Activated naive CD4-positive, alpha-beta T cell treated with anti-CD3 and anti-CD28 coated beads for 36 hours (primary cell): Measurements from ENCODE around the gene SPRN. TPM values are rescaled to one million over a fixed set of nuclear protein-coding genes. Genes with fewer than 3 reads are reported as not detected.
"Not testable (repeated sequence)": the region's sequence is repeated elsewhere in the genome, so short reads cannot be mapped to it uniquely, and the experiment has no call there.

ENCODE experiments used
- CTCF ChIA-PET: fragments of 350-600 bp; sonication (Branson Sonifier 250); formaldehyde crosslinking; loops from one replicate; lab custom pipeline; 2021; ENCODE audit warnings: antibody characterized with exemption; lab: Charles Lee
- DNase-seq: peaks from one replicate; pipeline ENCODE4 v3.0.0-alpha.2; 2020
- H3K27ac Mint-ChIP-seq: one replicate; pipeline ENCODE4 v1.8.0; 2021; ENCODE audit warnings: mild to moderate bottlenecking, mixed read lengths
- H3K27me3 Mint-ChIP-seq: one replicate; pipeline ENCODE4 v1.8.0; 2021; ENCODE audit warnings: low read depth, mixed read lengths
- H3K36me3 Mint-ChIP-seq: one replicate; pipeline ENCODE4 v1.8.0; 2021; ENCODE audit warnings: low read depth, mixed read lengths
- H3K4me1 Mint-ChIP-seq: one replicate; pipeline ENCODE4 v1.8.0; 2021; ENCODE audit warnings: low read depth, mixed read lengths
- H3K4me3 Mint-ChIP-seq: one replicate; pipeline ENCODE4 v1.8.0; 2021; ENCODE audit warnings: mild to moderate bottlenecking, moderate library complexity, mixed read lengths
- H3K9me3 Mint-ChIP-seq: one replicate; pipeline ENCODE4 v1.8.0; 2021; ENCODE audit warnings: mixed read lengths
- intact Hi-C: fragments of 100-400 bp; cut with micrococcal nuclease; formaldehyde crosslinking; loops from one replicate; pipeline ENCODE4 v1.15.1; 2023
- total RNA-seq, 2 experiments: library from RNA; stranded (reverse); gene quantifications; one replicate each; pipeline ENCODE4 v1.2.3, GENCODE V29; 2021

SPRN gene, protein sequence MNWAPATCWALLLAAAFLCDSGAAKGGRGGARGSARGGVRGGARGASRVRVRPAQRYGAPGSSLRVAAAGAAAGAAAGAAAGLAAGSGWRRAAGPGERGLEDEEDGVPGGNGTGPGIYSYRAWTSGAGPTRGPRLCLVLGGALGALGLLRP
- total RNA-seq, result not detected

GRCh38 chr10:133424601-133425000 lies at the start of gene SPRN:
TSS of gene SPRN (minus strand) at chr10:133424625. CDS start at chr10:133423681, 944 bp downstream.
- H3K9me3 Mint-ChIP-seq, H3K27ac Mint-ChIP-seq, H3K4me1 Mint-ChIP-seq, CTCF ChIA-PET, H3K36me3 Mint-ChIP-seq, DNase-seq, H3K27me3 Mint-ChIP-seq, intact Hi-C loops: not testable (repeated sequence)
- H3K4me3 Mint-ChIP-seq, result peak within 1 kb of the TSS; percentile 41

GRCh38 chr10:133474027-133474426 lies 49.6 kb upstream of the SPRN start:
- intact Hi-C loops, result no loop called here
- Mint-ChIP-seq H3K36me3 (peaks cover 7% of the 10 kb centered on the region), H3K4me3 (no peak overlapping the region), H3K27me3 (no peaks in the 10 kb centered on the region), H3K9me3 (peaks cover 5% of the 10 kb centered on the region), H3K4me1 (peaks cover 13% of the 10 kb centered on the region), H3K27ac (no peak overlapping the region)
- CTCF ChIA-PET, result no interaction called here
- DNase-seq, result no peak

- intact Hi-C loops, result no loop called here
- Mint-ChIP-seq H3K9me3 (peaks cover 6% of the 10 kb centered on the region), H3K27ac (no peak overlapping the region), H3K27me3 (no peaks in the 10 kb centered on the region), H3K36me3 (peaks cover 10% of the 10 kb centered on the region), H3K4me3 (no peak overlapping the region), H3K4me1 (peaks cover 13% of the 10 kb centered on the region)
- no peak for DNase-seq
- CTCF ChIA-PET, result no interaction called here
Observed at GRCh38 chr10:133473270-133473669, 48.8 kb upstream of the SPRN start.

GRCh38 chr10:133471300-133472109 lies 47.1 kb upstream of the SPRN start:
- Mint-ChIP-seq H3K4me3 (no peak overlapping the region), H3K27me3 (no peaks in the 10 kb centered on the region), H3K27ac (no peak overlapping the region), H3K36me3 (peaks cover 16% of the 10 kb centered on the region), H3K4me1 (peaks cover 13% of the 10 kb centered on the region), H3K9me3 (peaks cover 6% of the 10 kb centered on the region)
- no peak for DNase-seq
- intact Hi-C loops, result no loop called here
- CTCF ChIA-PET, result no interaction called here

- H3K4me1 Mint-ChIP-seq, H3K9me3 Mint-ChIP-seq, H3K4me3 Mint-ChIP-seq, intact Hi-C loops, CTCF ChIA-PET, H3K27me3 Mint-ChIP-seq, H3K27ac Mint-ChIP-seq, DNase-seq: not testable (repeated sequence)
- peaks cover 16% of the 10 kb centered on the region for H3K36me3 Mint-ChIP-seq
Observed at GRCh38 chr10:133469205-133469604, 44.8 kb upstream of the SPRN start.

DNA sequence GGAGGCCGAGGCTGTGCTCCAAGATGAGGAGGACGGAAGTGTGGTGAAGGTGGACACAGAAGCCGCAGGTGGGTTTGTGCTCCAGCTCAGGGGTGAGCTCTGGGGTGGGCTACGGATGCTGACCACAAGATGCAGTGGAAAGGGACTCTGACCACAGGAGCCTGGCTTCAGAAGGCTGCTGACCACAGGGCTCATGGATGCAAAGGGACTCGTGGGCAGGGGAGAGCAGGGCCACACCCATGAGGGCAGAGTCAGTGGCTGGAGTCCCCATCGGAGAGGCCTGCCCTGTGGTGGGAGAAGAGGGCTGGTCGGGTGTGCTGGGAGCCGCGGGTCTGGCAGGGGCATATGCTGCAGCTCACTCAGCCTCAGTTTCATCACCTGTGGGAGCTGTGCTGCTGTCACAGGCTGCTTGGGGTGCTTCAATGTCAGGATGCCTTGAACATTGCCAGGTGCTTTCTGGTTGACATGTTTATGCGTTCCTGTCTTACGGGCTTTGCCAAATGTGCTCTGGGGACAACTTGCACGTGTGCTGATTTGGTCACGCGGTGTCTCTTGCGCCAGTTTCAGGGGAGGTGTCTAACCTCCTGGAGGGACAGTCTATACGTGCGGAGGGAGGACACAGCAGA lies 43.0 kb upstream of the SPRN start:
- Mint-ChIP-seq H3K9me3 (peaks cover 6% of the 10 kb centered on the region), H3K4me3 (no peak overlapping the region), H3K36me3 (peaks cover 16% of the 10 kb centered on the region), H3K27me3 (no peaks in the 10 kb centered on the region), H3K27ac (no peak overlapping the region), H3K4me1 (no peaks in the 10 kb centered on the region)
- CTCF ChIA-PET, result no interaction called here
- DNase-seq, result no peak
- intact Hi-C loops, result no loop called here

DNA sequence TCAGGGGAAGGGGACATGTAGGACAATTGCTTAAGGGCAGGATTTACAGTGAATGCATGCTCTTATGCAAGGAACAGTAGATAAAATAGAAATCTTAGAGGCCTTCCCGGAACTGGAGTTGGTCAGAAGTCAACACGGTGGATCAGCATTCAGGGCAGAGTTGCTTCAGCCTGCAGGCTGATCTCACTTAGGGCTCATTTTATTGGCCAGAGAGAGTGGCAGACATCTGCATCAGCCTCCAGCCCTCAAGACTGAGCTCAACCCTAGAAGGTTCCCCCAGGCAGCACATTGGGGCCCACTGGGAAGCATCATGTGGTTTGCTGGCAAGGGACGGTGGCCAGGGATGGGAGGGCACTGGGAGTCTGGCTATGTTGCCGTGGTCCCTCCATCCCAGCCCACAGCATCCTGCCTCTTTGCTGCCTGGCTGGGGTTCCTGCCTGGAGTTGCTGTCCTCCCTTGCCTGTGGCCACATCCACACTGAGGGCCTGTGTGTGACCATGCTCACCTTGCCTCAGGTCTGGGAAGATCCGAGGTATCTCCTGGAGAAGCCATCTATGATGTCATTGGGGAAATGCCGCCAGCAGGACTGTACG lies 42.4 kb upstream of the SPRN start:
- no peaks in the 10 kb centered on the region for H3K4me1 Mint-ChIP-seq
- intact Hi-C loops, result no loop called here
- H3K27me3 Mint-ChIP-seq, result no peaks in the 10 kb centered on the region
- peaks cover 6% of the 10 kb centered on the region for H3K9me3 Mint-ChIP-seq
- no peak overlapping the region for H3K4me3 Mint-ChIP-seq
- no peak overlapping the region for H3K27ac Mint-ChIP-seq
- DNase-seq, result no peak
- CTCF ChIA-PET, result no interaction called here
- H3K36me3 Mint-ChIP-seq, result peaks cover 16% of the 10 kb centered on the region

DNA sequence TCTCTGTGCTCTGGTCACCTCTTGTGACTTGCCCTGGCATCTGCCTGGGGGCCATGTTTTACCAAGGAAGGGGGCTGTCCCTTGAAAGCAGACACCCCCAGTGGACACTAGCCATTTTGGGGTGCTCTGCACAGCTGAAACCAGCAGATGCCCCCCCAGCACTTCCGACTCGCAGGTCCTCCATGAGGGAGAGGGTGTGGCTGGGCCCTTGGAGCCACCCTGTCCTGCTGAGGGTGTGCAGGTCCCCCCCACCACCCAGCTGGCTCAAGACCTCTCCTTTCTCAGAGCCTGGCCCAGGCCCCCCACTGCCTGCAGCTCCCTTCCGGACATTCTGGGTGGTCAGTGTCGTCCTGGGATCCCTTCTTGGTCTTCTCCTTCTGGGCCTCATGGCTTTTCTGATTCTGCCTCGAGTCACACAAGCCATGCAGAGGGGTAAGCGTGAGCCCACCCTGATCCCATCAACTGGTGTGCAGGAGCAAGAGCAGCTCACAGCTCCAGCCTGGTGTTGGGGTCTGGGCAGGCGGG lies 41.6 kb upstream of the SPRN start:
- H3K4me1 Mint-ChIP-seq, result no peaks in the 10 kb centered on the region
- DNase-seq, result no peak
- intact Hi-C loops, result no loop called here
- no peak overlapping the region for H3K4me3 Mint-ChIP-seq
- no peaks in the 10 kb centered on the region for H3K27me3 Mint-ChIP-seq
- H3K9me3 Mint-ChIP-seq, result peaks cover 6% of the 10 kb centered on the region
- CTCF ChIA-PET, result no interaction called here
- peaks cover 16% of the 10 kb centered on the region for H3K36me3 Mint-ChIP-seq
- no peak overlapping the region for H3K27ac Mint-ChIP-seq

DNA sequence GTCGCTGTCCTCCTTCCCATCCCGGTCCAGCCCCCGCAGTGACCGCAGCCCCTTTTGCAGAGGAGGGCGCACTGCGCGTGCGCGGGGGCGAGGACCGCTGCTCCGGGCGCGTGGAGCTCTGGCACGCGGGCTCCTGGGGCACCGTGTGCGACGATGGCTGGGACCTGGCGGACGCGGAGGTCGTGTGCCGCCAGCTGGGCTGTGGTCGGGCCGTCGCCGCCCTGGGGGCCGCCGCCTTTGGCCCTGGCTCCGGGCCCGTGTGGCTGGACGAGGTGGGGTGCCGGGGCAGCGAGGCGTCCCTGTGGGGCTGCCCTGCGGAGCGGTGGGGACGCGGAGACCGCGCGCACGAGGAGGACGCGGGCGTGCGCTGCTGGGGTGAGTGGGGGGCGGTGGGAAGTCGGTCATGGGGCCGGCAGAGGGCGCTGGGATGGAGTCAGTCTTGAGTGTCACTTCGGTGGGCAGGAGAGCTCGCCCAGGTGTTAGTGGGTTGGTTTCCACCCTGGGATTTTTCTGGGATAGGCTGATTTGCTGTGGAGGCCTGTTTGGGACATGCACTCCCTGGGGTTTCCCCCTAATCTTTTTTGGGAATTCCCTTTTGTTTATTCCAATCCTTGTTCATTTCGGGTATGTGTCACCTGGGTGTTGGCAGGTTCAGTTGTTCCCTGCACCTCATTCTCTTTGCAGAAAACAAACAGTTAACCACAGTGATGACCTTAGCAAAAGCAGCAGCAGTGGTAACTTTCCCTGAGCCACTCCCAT lies 40.9 kb upstream of the SPRN start:
- CTCF ChIA-PET, result no interaction called here
- H3K9me3 Mint-ChIP-seq, result peaks cover 6% of the 10 kb centered on the region
- DNase-seq, result no peak
- H3K4me3 Mint-ChIP-seq, result no peak overlapping the region
- no peaks in the 10 kb centered on the region for H3K27me3 Mint-ChIP-seq
- no peak overlapping the region for H3K27ac Mint-ChIP-seq
- peaks cover 16% of the 10 kb centered on the region for H3K36me3 Mint-ChIP-seq
- intact Hi-C loops, result no loop called here
- H3K4me1 Mint-ChIP-seq, result no peaks in the 10 kb centered on the region

DNA sequence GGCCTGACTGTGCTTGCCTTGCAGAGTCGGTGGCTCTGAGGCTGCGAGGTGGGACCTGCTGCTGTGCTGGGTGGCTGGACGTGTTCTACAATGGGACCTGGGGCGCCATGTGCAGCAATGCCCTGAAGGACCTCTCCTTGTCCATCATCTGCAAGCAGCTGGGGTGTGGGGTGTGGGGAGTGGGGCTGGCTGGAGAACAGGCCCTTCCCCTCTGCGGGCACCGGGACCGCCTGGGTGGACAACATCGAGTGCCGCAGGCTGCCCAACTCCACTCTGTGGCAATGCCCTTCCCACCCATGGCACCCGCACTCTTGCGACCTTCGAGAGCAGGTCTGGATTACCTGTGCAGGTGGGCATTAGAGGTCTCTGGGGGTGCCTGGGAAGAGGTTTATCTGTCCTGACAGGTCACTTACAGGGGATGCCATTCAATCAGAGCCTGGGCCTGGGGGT lies 40.2 kb upstream of the SPRN start:
- no peak for DNase-seq
- CTCF ChIA-PET, result interaction anchor here (0.6 kb wide), 1 partner anchor 54 kb away, joined by 3 read pairs; no protein-coding TSS in a partner anchor
- H3K4me3 Mint-ChIP-seq, result no peak overlapping the region
- H3K27ac Mint-ChIP-seq, result no peak overlapping the region
- intact Hi-C loops, result no loop called here
- H3K36me3 Mint-ChIP-seq, result peaks cover 14% of the 10 kb centered on the region
- no peaks in the 10 kb centered on the region for H3K4me1 Mint-ChIP-seq
- peaks cover 6% of the 10 kb centered on the region for H3K9me3 Mint-ChIP-seq
- no peaks in the 10 kb centered on the region for H3K27me3 Mint-ChIP-seq

DNA sequence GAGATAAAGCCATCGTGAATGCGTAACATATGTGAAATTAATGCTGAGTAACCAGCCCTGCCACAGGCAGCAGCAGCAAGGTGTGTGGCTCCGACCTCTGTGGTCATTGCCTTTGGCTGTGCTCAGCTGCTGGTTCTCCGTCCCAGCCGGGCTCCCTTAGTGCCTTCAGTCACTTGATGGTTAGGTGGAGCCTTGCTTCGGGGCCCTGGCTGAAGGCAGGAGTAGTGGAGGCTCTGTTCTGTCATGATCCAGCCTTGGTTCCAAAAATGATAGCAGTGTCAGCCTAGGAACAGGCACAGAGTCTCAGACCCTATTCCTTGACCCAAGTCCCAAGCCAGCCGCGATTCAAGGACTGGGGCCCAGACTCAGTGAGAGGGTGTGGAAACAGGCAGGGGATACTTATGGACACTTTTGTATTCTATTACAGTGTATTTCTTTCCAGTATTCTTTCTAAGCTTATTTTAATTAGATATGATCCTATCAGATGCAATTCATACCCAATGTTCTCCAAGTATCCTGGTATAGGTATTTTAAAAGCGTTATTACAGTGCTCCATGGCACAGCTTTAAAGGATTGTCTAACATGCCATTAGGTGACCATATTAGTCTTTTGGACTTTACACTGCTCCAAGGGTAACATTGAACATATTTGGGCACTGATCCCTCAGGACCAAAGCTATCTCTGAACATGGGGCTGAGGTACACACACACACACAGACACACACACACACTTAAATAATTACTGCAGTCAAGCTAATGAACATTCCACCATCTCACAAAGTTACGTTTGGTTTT lies 38.3 kb upstream of the SPRN start:
- Mint-ChIP-seq H3K4me1 (no peaks in the 10 kb centered on the region), H3K4me3 (no peak overlapping the region), H3K27me3 (no peaks in the 10 kb centered on the region), H3K36me3 (peaks cover 2% of the 10 kb centered on the region), H3K27ac (no peak overlapping the region), H3K9me3 (no peaks in the 10 kb centered on the region)
- intact Hi-C loops, result no loop called here
- no peak for DNase-seq
- CTCF ChIA-PET, result no interaction called here
